HepG2 (cell line): Measurements from ENCODE around the gene C22orf39. TPM values are rescaled to one million over a fixed set of nuclear protein-coding genes. Genes with fewer than 3 reads are reported as not detected.

Experiments used
- CBFB ChIP-seq: sonication (generic); formaldehyde crosslinking; IDR thresholded peaks from 2 replicates; pipeline ENCODE4 v1.4.0; 2020; ENCODE audit warnings: missing genetic modification reagents
- DZIP1 ChIP-seq: sonication (generic); formaldehyde crosslinking; IDR thresholded peaks from 2 replicates; pipeline ENCODE4 v1.5.0; 2020; ENCODE audit warnings: mild to moderate bottlenecking, missing genetic modification reagents
- ELF1 ChIP-seq: sonication (generic); formaldehyde crosslinking; IDR thresholded peaks from 2 replicates; pipeline ENCODE4 v1.4.0; 2020; ENCODE audit warnings: missing genetic modification reagents
- ETV5 ChIP-seq: IDR thresholded peaks from 2 replicates; pipeline ENCODE4 v1.6.1; 2018; ENCODE audit warnings: missing biosample characterization, missing genetic modification reagents, inconsistent platforms, borderline replicate concordance
- ETV6 ChIP-seq: sonication (generic); formaldehyde crosslinking; conservative IDR thresholded peaks from 2 replicates; pipeline ENCODE4 v1.4.0; 2020; ENCODE audit warnings: missing genetic modification reagents
- HMGXB3 ChIP-seq: sonication (generic); formaldehyde crosslinking; IDR thresholded peaks from 2 replicates; pipeline ENCODE4 v1.4.0; 2020; ENCODE audit warnings: missing genetic modification reagents, borderline replicate concordance
- HOXA9 ChIP-seq: sonication (generic); formaldehyde crosslinking; IDR thresholded peaks from 2 replicates; pipeline ENCODE4 v1.8.1; 2022; ENCODE audit warnings: missing genetic modification reagents, mild to moderate bottlenecking, moderate library complexity, borderline replicate concordance
- KAT7 ChIP-seq: IDR thresholded peaks from 2 replicates; pipeline ENCODE4 v1.6.1; 2018; ENCODE audit warnings: borderline replicate concordance, missing compliant biosample characterization
- NR0B2 ChIP-seq: sonication (generic); formaldehyde crosslinking; IDR thresholded peaks from 2 replicates; pipeline ENCODE4 v1.4.0; 2020; ENCODE audit warnings: mild to moderate bottlenecking, missing genetic modification reagents
- PHF20 ChIP-seq: sonication (generic); formaldehyde crosslinking; IDR thresholded peaks from 2 replicates; pipeline ENCODE4 v1.5.0; 2020; ENCODE audit warnings: mild to moderate bottlenecking, missing genetic modification reagents
- RARA ChIP-seq: IDR thresholded peaks from 2 replicates; pipeline ENCODE4 v1.6.1; 2016; ENCODE audit warnings: missing genetic modification reagents, missing compliant biosample characterization
- RBFOX2 ChIP-seq: fragments of 200-400 bp; formaldehyde crosslinking; IDR thresholded peaks from 2 replicates; pipeline ENCODE4 v1.6.1; 2017; ENCODE audit warnings: low read depth, mild to moderate bottlenecking, low read length
- REL ChIP-seq: sonication (generic); formaldehyde crosslinking; conservative IDR thresholded peaks from 2 replicates; pipeline ENCODE4 v1.8.0; 2022; ENCODE audit warnings: mild to moderate bottlenecking, missing genetic modification reagents, moderate library complexity
- RFX3 ChIP-seq: IDR thresholded peaks from 2 replicates; pipeline ENCODE4 v1.6.1; 2016; ENCODE audit warnings: missing biosample characterization, missing genetic modification reagents
- ZFX ChIP-seq: sonication (generic); formaldehyde crosslinking; IDR thresholded peaks from 2 replicates; pipeline ENCODE4 v1.4.0; 2020; ENCODE audit warnings: mild to moderate bottlenecking, low read depth, missing genetic modification reagents, moderate library complexity
- ZNF256 ChIP-seq: sonication (generic); formaldehyde crosslinking; conservative IDR thresholded peaks from 2 replicates; pipeline ENCODE4 v1.4.0; 2020; ENCODE audit warnings: missing genetic modification reagents
- ZNF343 ChIP-seq: sonication (generic); formaldehyde crosslinking; IDR thresholded peaks from 2 replicates; pipeline ENCODE4 v1.4.0; 2020; ENCODE audit warnings: mild to moderate bottlenecking, missing genetic modification reagents
- ZNF383 ChIP-seq: sonication (generic); formaldehyde crosslinking; IDR thresholded peaks from 2 replicates; pipeline ENCODE4 v1.4.0; 2020; ENCODE audit warnings: missing genetic modification reagents, mild to moderate bottlenecking, borderline replicate concordance
- ZNF543 ChIP-seq: sonication (generic); formaldehyde crosslinking; IDR thresholded peaks from 2 replicates; pipeline ENCODE4 v1.4.0; 2020; ENCODE audit warnings: mild to moderate bottlenecking, missing genetic modification reagents
- ZNF672 ChIP-seq: sonication (generic); formaldehyde crosslinking; IDR thresholded peaks from 2 replicates; pipeline ENCODE4 v1.8.1; 2022; ENCODE audit warnings: missing genetic modification reagents
- ZNF788 ChIP-seq: sonication (generic); formaldehyde crosslinking; IDR thresholded peaks from 2 replicates; pipeline ENCODE4 v1.5.0; 2020; ENCODE audit warnings: mild to moderate bottlenecking, missing genetic modification reagents, borderline replicate concordance
- polyA plus RNA-seq, 8 experiments: library from polyadenylated mRNA; depleted of rRNA in 3 of 8; stranded (reverse) in 7 of 8; unstranded in 1 of 8; fragments of >200 nt; fragmentation: Illumina TruSeq in 4 of 8; extraction: Trizol in 4 of 8; gene quantifications; 2 replicates each; pipeline versions ENCODE4 v1.2.1 to v1.2.3, GENCODE V29; 2011 to 2016; ENCODE audit warnings: low read depth in 4 of 8, missing spikeins in 1 of 8, mixed read lengths in 1 of 8; ENCODE audit not compliant: insufficient read depth in 1 of 8
- total RNA-seq, 5 experiments: library from RNA; depleted of rRNA; stranded (reverse); fragments of >200 nt; fragmentation: Illumina TruSeq; extraction: Trizol; gene quantifications; 2 replicates each; pipeline ENCODE4 v1.2.3, GENCODE V29; 2016; ENCODE audit warnings: low read depth in 1 of 5
- TF ChIP-seq, protein P1 (sequence below): IDR thresholded peaks from 2 replicates; pipeline ENCODE4 v1.6.1; 2016; ENCODE audit warnings: low read depth, control low read depth

C22orf39 gene
- total and polyA plus RNA-seq, 2 of the 13 experiments (the other 11 are each of a cell fraction or from before 2014, with no cell fraction given): 23.4 to 26.4 TPM

DNA sequence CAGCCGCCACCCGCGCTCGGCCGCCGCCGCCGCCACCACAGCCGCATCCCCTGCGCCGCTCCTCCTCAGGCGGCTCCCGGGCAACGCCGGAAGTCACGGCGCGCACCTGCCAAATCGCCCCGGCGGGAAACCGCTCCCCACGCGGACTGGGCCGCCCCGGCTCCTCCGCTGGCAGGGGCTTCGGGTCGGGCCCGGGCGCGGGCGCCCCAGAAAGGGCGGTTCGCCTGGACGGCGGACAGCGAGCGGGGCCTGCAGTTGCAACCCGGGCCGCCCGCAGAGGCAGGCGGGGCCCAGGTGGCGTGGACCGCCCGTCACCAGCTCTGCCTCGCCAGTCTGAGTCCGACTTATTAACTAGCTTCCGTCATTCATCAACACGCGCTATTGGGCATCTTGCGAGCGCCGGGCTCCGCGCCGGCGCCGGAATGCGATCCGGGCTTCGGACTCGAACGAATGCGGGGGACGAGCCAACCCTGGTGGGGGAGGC is 15.8 kb downstream of the C22orf39 start, which contains the start of gene HIRA (continued):
- peak; percentile 37 for TF ChIP-seq DZIP1 (CRISPR knock-in tag)
- peak; percentile 62 for TF ChIP-seq PHF20
- peak; percentile 72 for TF ChIP-seq ETV5 (CRISPR knock-in tag)
- TF ChIP-seq, protein P1, sequence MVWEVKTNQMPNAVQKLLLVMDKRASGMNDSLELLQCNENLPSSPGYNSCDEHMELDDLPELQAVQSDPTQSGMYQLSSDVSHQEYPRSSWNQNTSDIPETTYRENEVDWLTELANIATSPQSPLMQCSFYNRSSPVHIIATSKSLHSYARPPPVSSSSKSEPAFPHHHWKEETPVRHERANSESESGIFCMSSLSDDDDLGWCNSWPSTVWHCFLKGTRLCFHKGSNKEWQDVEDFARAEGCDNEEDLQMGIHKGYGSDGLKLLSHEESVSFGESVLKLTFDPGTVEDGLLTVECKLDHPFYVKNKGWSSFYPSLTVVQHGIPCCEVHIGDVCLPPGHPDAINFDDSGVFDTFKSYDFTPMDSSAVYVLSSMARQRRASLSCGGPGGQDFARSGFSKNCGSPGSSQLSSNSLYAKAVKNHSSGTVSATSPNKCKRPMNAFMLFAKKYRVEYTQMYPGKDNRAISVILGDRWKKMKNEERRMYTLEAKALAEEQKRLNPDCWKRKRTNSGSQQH (CRISPR knock-in tag): 0 out of 2 replicates have a peak, but pooled peaks have one; percentile 44
- TF ChIP-seq ZNF672 (CRISPR knock-in tag): peak; percentile 19; the same call in 1 of the 2 replicates
- no peak for TF ChIP-seq NR0B2 (CRISPR knock-in tag)
- TF ChIP-seq RARA (CRISPR knock-in tag): 0 out of 2 replicates have a peak, but pooled peaks have one; percentile 2
- TF ChIP-seq RFX3 (CRISPR knock-in tag): no peak
- peak; percentile 53; the same call in 1 of the 2 replicates for TF ChIP-seq ZFX
- no peak for TF ChIP-seq ZNF788 (CRISPR knock-in tag)
- peak; percentile 18; the same call in 1 of the 2 replicates for TF ChIP-seq ZNF543
- TF ChIP-seq ZNF343 (CRISPR knock-in tag): peak; percentile 19; the same call in 1 of the 2 replicates
- peak; percentile 41; the same call in 1 of the 2 replicates for TF ChIP-seq CBFB (CRISPR knock-in tag)
- no peak for TF ChIP-seq KAT7 (CRISPR knock-in tag)
- TF ChIP-seq ETV6 (CRISPR knock-in tag): peak; percentile 48; the same call in 1 of the 2 replicates
- 0 out of 2 replicates have a peak, but pooled peaks have one; percentile 13 for TF ChIP-seq ZNF256 (CRISPR knock-in tag)
- peak; percentile 24; the same call in 1 of the 2 replicates for TF ChIP-seq ELF1 (CRISPR knock-in tag)
- 0 out of 2 replicates have a peak, but pooled peaks have one; percentile 17 for TF ChIP-seq REL (CRISPR knock-in tag)
- TF ChIP-seq HOXA9 (CRISPR knock-in tag): no peak; the same call in 1 of the 2 replicates
- TF ChIP-seq HMGXB3 (CRISPR knock-in tag): peak; percentile 86
- no peak for TF ChIP-seq ZNF383 (CRISPR knock-in tag)
- peak; percentile 13; the same call in 1 of the 2 replicates for TF ChIP-seq RBFOX2
